T-helper 1 cell treated with Interleukin-12 subunit alpha and Interleukin-12 subunit beta and Interleukin-4 antibody, amounts not matched to agents 30 ng/mL and 1 ng/mL, for 36 hours (primary cell): ENCODE measurements around the gene CNTFR. TPM values are rescaled to one million over a fixed set of nuclear protein-coding genes. Genes with fewer than 3 reads are reported as not detected.

Experiments used
- intact Hi-C: fragments of 100-400 bp; cut with micrococcal nuclease; formaldehyde crosslinking; loops from one replicate; pipeline ENCODE4 v1.15.1; 2024
- total RNA-seq: library from RNA; stranded (reverse); gene quantifications from 2 replicates; pipeline ENCODE4 v1.2.3, GENCODE V29; 2022

The CNTFR gene
- total RNA-seq, 1 donor from 2014 or later = not detected

DNA sequence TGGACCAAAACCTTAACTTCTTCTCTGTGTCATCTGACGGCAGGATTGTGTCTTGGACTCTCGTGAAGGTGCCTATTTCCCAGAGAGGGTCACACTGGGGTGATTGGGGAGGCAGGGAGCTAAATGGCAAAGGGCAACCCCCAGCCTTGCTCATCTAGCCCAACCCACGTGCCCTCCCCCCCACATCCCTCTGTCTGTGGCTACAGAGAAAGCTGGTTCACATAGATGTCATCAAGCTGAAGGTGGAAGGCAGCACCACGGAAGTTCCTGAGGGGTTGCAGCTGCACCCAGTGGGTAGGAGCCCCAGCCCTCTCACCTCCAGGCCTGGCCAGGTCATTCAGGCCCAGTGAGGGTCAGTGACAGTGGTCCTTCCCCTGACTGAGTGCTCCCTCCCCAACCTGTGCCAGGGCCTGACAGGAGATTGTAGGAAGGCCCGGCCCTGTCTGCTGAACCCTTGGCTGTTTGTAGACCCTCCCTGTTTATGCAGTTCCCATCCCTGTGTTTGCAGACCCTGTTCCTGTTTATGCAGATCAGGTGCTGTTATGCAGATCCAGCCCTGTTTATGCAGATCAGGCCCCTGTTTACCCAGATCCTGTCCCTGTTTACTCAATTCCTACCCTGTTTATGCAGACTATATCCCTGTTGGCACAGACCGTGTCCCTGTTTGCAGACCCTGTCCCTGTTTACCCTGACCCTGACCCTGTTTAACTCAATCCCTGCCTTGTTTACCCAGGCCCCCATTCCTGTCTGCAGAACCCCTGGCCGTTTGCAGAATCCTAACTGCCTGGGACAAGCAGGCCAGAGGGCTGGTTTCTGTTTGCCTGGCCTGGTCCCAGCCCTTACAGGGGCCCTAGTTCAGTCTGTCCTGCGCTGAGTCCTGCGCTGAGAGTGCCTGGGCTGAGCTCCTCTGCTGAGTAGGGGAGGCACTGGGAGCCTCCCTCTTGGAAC is 77.1 kb downstream of the CNTFR start:
- intact Hi-C loops = no loop called here

DNA sequence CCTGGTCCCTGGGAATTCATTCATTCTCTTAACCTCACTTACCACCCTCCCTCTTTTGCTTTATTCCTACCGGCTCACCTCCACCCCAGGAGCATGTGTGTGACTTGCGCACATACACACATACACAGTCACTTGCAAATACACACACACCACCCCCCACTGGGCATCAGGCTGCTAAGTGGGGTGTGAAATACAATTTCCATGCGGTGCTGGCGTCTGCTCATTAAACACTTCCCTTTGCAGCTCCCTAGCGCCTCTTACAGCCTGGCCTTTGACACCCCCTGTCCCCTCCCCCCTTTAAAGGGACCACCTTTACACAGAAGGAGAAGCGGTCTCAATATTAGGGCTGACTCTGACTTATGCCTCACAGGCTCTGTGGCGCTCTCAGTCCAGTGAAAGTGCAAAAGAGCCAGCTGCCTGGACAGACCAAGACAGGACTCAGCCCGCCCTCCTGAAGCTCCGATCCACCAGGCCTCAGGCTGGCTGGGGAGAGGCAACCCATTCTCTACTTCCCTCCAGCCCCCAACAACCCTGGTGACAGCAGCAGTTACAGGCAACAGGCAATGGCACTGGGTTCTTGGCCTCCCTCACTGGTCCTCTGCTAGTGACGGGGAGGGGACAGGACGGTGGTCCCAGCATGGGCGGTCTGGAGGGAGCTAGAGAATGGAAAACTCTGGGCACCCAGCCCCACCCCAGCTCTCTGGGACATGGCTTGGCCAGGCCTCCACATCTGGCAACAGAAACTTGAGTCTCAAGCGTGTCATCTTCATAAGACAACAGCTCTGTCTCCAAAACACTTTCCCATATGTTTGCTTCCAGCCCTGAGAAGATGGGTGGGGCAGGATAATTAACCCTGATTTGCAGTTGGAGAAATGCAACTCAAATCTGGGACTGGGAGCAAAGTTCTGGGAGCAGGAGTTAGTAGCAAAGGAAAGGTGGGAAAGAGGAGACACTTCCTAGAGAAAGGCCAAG is 78.7 kb downstream of the CNTFR start:
- intact Hi-C loops = no loop called here

DNA sequence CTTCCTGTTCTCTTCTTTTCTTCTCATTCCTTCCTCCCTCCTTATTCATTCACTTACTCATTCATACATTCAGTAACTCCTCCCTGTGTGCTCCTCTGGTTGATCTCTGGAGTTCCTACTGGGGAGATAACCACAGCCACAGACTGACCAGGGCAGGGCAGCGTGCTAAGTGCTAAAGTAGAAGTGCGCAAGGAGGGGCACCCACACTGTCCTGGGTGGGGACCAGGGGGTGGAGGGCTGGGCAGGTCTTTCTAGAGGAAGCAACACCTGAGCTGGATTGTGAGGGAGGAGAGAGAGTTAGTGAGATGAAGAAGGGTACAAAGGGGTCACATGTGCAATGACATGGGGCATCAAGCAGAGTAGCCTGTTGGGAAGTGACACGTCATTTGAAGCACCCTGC is 80.6 kb downstream of the CNTFR start:
- intact Hi-C loops = no loop called here

DNA sequence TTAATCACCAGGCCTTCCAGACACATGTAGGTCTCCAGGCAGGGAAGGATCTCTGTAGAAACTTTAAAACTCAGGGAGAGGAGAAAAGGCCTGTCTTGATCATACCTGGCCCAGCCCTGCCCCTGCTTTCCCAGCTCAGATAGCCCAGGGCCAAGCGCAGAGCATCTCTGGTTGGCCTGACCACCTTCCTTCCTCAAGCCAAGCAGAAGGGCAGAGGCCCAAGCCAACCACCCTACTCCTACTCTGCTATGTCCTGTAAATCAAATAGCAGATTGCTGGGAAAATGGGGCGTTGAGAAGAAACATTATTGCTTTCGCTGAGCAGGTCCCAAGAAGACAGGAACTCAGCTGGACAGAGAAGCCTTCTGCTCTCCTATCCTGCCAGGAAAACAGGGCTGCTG is 81.1 kb downstream of the CNTFR start:
- intact Hi-C loops = no loop called here

DNA sequence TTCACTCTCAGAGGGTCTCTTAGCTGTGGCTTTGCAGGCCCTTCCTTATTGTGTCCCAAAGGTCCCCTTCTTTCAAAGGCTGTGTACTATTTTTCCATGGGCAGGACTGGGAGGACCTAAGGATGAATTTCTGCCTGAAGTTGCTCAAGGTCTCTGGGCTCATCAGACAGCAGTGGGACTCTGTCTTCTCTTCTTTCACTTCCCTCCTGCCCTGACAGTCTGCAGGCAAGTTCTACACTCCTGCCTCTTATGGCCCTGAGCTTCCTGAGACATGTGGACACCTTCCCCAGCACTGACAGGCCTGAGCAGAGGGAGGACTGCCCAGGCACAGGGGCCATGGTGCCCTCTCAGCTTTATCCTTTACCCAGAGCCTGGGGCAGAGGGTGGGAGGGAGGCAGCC is 81.6 kb downstream of the CNTFR start:
- intact Hi-C loops = no loop called here

DNA sequence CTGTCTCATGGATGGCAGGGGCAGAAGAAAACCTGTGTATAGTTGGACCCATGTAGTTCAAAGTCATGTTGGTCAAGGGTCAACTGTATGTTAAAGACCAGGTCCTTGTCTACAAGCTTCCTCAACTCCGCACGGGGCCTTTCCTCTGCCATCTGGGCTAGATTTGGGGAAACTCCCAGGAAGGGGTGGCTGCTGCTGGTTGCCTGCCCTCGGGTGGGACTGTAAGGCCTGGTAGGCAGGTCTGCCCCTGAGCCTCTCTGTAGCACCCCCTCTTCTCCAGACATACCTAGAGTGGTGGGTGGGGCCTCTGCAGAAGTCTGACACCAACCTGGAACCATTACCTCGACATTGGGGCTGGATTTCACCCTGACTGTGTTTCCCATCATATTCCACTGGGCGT is 82.0 kb downstream of the CNTFR start:
- intact Hi-C loops = no loop called here

DNA sequence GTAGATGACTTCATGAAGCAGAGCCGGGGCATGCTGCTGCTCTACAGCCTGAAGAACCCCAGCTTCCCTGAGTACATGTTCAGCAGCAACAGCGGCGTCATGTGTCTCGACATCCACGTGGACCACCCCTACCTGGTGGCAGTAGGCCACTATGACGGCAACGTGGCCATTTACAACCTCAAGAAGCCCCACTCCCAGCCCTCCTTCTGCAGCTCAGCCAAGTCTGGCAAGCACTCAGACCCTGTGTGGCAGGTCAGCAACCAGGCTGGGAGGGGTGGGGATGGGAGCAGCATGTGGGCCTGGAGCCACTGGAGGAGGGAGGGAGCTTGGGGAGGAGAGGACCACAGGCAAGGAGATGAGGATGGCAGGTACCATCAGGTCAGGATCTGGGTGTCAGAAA is 82.9 kb downstream of the CNTFR start:
- intact Hi-C loops = no loop called here

DNA sequence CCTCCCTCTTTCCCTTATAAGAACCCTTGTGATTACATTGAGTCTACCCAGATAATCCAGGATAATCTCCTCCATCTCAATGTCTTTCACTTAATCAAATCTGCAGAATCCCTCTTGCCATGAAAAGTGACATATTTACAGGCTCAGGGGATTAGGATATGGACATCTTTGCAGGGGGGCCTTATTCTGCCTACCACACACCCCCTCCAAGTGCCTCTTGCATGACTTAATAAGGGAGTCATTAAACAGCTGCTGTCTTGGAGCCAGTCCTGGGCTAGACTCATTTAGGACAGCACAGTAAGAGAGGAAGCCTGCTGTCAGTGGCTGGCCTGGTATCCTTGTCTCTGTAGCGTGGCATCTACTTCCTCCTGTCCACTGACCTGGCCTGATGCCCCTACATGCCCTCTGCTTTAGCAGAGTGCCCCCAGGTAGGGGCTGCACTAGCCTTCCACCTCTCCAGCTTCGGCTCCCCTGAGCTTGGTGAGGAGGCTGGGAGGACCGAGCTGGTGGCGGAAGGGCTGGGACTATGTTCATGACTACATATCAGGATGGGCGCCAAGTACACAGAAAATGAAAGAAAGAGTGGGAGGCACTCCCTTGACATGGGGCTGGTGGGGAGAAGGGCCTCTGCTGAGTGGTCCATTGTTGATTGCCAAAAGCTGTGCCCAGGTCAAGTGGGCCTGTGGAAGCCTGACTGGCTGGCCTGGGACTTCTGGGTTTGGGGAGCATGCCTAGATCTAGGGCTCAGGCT is 84.0 kb downstream of the CNTFR start:
- intact Hi-C loops = no loop called here

DNA sequence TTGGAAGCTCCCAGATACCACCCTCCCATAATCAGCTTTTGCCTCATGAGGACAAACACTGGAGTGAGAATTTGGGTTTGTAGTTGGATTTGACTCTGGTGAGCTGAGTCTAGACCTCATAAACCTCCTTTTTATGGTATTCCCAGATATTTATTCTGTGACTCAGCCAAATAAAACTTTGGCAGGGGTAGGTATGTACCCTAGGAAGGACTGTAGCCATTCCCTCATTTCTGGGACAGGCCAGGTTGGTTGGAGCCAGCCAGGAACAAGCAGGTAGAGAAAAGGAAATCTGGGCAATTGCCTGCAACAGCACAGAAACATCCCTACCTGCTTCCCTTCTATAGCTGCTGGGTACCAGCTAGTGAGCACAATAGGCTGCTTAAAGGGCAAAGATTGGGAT is 86.1 kb downstream of the CNTFR start:
- intact Hi-C loops = no loop called here

DNA sequence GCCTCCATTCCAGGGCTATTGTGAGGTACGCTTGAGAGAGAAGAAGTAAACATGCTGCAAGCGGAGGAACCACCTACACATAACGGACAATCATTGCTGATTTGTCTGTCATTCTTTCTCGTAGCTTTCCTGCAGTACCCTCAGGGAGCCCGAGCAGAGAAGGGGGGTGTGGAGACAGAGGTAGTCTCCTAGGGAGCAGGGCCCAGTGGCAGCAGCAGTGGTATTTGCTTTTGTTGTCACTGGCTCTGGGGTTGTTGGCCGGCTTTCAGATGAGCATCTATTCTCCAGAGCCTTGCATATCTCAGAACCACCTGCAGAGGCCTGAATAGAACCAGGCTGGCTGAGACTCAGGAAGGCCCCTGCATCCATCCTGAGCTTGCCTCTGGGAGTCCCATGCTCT is 86.6 kb downstream of the CNTFR start:
- intact Hi-C loops = no loop called here

DNA sequence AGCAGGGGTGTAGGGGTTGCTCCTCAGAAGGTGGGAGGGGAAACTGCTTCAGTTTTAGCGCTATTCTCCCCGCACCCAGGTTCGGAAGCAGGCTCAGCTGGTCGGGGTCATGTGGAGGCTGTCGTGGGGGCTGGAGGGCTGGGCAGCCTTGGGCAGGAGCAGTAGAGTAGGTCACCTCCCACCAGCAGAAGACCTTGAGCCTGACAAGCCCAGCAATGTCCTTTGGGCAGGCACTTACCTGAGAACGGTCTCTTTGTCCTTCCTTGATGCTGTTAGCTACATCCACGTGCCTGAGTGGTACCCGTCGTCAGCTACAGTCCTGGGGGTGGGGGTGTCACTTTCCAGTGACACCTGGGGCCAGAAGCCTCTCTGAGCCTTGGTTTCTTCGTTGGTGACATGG is 87.1 kb downstream of the CNTFR start:
- intact Hi-C loops = no loop called here

DNA sequence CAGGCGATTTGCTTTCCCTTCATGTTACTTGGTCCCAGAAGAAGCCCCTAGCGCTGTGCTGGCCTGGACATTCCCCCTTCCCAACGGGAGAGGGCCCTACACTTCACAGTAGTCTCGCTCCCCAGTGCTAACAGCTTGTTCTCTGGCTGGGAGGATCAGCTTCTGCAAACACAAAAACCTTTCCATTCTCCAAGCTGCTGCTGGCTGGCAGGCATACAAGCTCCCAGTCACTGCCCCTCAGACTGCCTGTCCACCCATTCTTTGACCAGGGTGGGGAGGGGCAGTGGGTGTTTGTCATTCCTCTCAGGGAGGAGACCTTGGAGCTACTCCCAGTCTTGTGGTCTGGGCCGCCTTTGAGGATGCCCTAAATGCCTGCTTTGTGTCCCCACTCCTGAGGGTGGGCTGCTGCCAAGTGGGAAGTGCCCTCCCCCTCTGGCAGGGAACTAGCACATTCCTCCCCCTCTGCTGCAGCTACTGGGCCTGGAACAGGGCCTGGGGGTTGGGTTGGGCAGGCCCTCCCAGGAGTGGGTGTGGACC is 87.6 kb downstream of the CNTFR start:
- intact Hi-C loops = loop anchor here (2.0 kb wide), 2 partner anchors 45 to 91 kb away; no protein-coding TSS in a partner anchor

Other genes with a start within 250 kb of the CNTFR start
- 1.2 and 1.7 TPM in 2 replicates for gene MYORG, start 212.8 kb downstream of the CNTFR start, total RNA-seq
- gene FAM219A, start 131.2 kb downstream of the CNTFR start, total RNA-seq = 16.6 and 19.0 TPM in 2 replicates
- not detected in 2 replicates for gene DNAI1, start 130.9 kb downstream of the CNTFR start, total RNA-seq
- 0.20 TPM in 1 of 2 replicates, not detected in the other for gene ENHO, start 66.7 kb downstream of the CNTFR start, total RNA-seq
- gene RPP25L, start 22.4 kb upstream of the CNTFR start, total RNA-seq = 21.0 and 22.2 TPM in 2 replicates
- gene DCTN3, start 30.8 kb upstream of the CNTFR start, total RNA-seq = 108 and 115 TPM in 2 replicates
- 0.49 TPM in 1 of 2 replicates, not detected in the other for gene ARID3C, start 39.3 kb upstream of the CNTFR start, total RNA-seq
- 63.0 and 64.1 TPM in 2 replicates for gene SIGMAR1, start 48.1 kb upstream of the CNTFR start, total RNA-seq
- 108 and 110 TPM in 2 replicates for gene GALT, start 57.0 kb upstream of the CNTFR start, total RNA-seq
- gene IL11RA, start 62.5 kb upstream of the CNTFR start, total RNA-seq = 64.5 and 64.8 TPM in 2 replicates
- gene CCL27, start 72.9 kb upstream of the CNTFR start, total RNA-seq = 0.39 TPM in 1 of 2 replicates, not detected in the other
- not detected in 2 replicates for gene CCL19, start 101.6 kb upstream of the CNTFR start, total RNA-seq
- gene CCL21, start 120.4 kb upstream of the CNTFR start, total RNA-seq = not detected in 2 replicates